GM18505 (cell line): ENCODE data around the gene DEFB131B.

Experiments used
- ATAC-seq: cut with Tn5 transposase; IDR thresholded peaks from one replicate; pipeline ENCODE4 v1.9.1; 2021; ENCODE audit not compliant: unreplicated experiment
- POLR2A ChIP-seq: IDR thresholded peaks from 4 replicates; pipeline ENCODE4 v1.6.1; 2011; ENCODE audit warnings: borderline replicate concordance; ENCODE audit not compliant: insufficient read depth, insufficient read length; ENCODE audit errors: extremely low read depth

DEFB131B gene

GRCh38 chr11:71930556-71931244 lies 52.4 kb downstream of the DEFB131B start:
- no peak for ATAC-seq
- no peak for TF ChIP-seq POLR2A

DNA sequence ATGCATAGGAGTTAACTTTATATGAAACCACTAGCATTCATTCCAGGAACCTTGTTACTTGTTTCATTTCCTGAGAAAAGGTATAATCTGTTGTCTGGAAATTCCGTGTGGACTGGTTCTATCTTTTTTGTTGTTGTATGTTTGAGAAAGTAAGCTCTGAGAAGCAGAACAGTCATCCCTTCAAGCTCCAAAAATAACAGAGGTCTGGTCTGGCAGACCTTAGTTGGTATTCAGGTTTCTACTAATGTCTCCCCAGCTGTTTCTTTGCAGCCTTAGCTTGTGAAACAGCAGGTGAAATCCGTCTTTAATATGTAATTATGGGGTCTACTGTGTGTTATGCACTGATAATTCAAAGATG lies 53.0 kb downstream of the DEFB131B start:
- no peak for ATAC-seq
- no peak for TF ChIP-seq POLR2A

DNA sequence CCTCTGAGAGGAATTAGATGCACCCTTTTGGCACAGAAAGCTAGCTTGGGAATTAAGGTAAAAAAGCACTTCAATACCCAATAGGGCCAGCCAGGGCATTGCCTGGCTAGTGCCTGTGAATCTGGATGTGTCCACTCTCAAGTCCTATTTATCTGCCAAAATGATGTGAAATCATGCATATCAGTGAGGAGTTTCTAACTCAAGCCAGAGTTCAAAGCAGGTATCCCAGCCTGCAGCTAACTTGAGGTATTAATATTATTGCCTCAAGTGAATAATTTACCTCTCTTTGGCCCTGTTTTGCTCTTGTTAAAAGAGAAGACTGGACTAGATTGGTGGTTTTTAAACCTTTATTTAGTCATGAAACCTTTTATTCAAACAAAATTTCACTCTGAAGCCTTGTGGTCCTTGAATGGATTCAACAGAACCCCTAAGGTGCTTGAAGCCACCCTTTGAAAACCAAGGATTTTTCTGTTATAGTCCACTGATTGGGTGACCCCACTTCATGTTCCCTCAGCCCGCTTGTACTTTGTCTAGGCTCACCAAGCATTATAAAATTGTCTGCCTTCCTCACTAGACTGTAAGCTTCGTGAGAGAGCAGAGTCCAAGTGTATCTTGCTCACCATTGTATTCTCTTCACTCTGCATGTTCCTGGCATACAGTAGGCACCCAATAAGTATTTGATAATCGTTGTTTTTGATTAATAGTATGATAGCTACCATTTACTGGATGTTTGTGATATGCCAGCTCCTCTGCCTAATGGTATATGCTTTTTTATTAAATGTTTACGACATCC lies 55.1 kb downstream of the DEFB131B start:
- TF ChIP-seq POLR2A, result no peak
- ATAC-seq, result no peak
